CD4-positive, alpha-beta T cell treated with Interleukin-4 for 1 hour (primary cell): ENCODE data around the gene RNF169.
"Not testable (repeated sequence)": the region's sequence is repeated elsewhere in the genome, so short reads cannot be mapped to it uniquely, and the experiment has no call there.

Experiments
- DNase-seq, 2 donors: peaks; one replicate each; pipeline ENCODE4 v3.0.0-alpha.2; 2020 to 2022

Gene RNF169

GRCh38 chr11:74825596-74825995 lies 76.9 kb downstream of the RNF169 start:
- DNase-seq = not testable (repeated sequence)

- DNase-seq = no peak
These were observed 78.3 kb downstream of the RNF169 start for GRCh38 chr11:74826901-74827300.

- DNase-seq = no peak
These were observed 88.5 kb downstream of the RNF169 start for GRCh38 chr11:74837191-74837590.

- no peak for DNase-seq
These were observed 89.5 kb downstream of the RNF169 start for GRCh38 chr11:74838188-74838587.

- DNase-seq = no peak
These were observed 90.8 kb downstream of the RNF169 start for GRCh38 chr11:74839446-74839845.

- no peak for DNase-seq
These were observed 91.3 kb downstream of the RNF169 start for GRCh38 chr11:74839971-74840370.

- no peak for DNase-seq
These were observed 91.8 kb downstream of the RNF169 start for GRCh38 chr11:74840486-74840885.

- DNase-seq = no peak
These were observed 94.3 kb downstream of the RNF169 start for GRCh38 chr11:74842967-74843366.

GRCh38 chr11:74844072-74844471 lies 95.4 kb downstream of the RNF169 start:
- DNase-seq = no peak

GRCh38 chr11:74844865-74845264 lies 96.2 kb downstream of the RNF169 start:
- no peak for DNase-seq

GRCh38 chr11:74845978-74846517 lies 97.4 kb downstream of the RNF169 start:
- DNase-seq = no peak

GRCh38 chr11:74846770-74847169 lies 98.1 kb downstream of the RNF169 start:
- DNase-seq = no peak

GRCh38 chr11:74847395-74847794 lies 98.7 kb downstream of the RNF169 start:
- no peak for DNase-seq

- no peak for DNase-seq
These were observed 99.2 kb downstream of the RNF169 start for GRCh38 chr11:74847895-74848294.

- no peak for DNase-seq
These were observed 101.1 kb downstream of the RNF169 start for GRCh38 chr11:74849525-74850391.

GRCh38 chr11:74853223-74853622 lies 104.6 kb downstream of the RNF169 start:
- DNase-seq = no peak

- DNase-seq = no peak
These were observed 112.1 kb downstream of the RNF169 start for GRCh38 chr11:74860743-74861142.

- DNase-seq = no peak
These were observed 114.8 kb downstream of the RNF169 start for GRCh38 chr11:74863410-74863809.

- no peak for DNase-seq
These were observed 117.9 kb downstream of the RNF169 start for GRCh38 chr11:74866557-74866956.

GRCh38 chr11:74870485-74870884 lies 121.8 kb downstream of the RNF169 start:
- DNase-seq = peak in 1 of 2 donors; percentile 29

GRCh38 chr11:74871037-74871436 lies 122.4 kb downstream of the RNF169 start:
- DNase-seq = no peak

- DNase-seq = peak in 1 of 2 donors; percentile 16
These were observed 128.5 kb downstream of the RNF169 start for GRCh38 chr11:74877132-74877531.
